Mesendoderm (in vitro differentiated cells): ENCODE results near the gene CLCA2.

Experiments used
- DNase-seq: peaks from one replicate; pipeline ENCODE4 v3.0.0; 2013
- H2AK5ac ChIP-seq: 2 replicates; pipeline ENCODE4 v1.6.1; 2013; ENCODE audit warnings: low read length, inconsistent platforms
- H2BK120ac ChIP-seq: 2 replicates; pipeline ENCODE4 v1.6.1; 2013; ENCODE audit warnings: low read depth, mild to moderate bottlenecking, low read length, moderate library complexity, mixed read lengths
- H2BK15ac ChIP-seq: replicated peaks from 2 replicates; pipeline ENCODE4 v1.6.1; 2013; ENCODE audit warnings: low read depth, mild to moderate bottlenecking, moderate library complexity
- H2BK5ac ChIP-seq: 2 replicates; pipeline ENCODE4 v1.6.1; 2013; ENCODE audit warnings: low read length, inconsistent platforms
- H3K18ac ChIP-seq: 2 replicates; pipeline ENCODE4 v1.6.1; 2013; ENCODE audit warnings: mild to moderate bottlenecking, low read length, mixed read lengths
- H3K23ac ChIP-seq: one replicate; pipeline ENCODE4 v1.6.1; 2013; ENCODE audit warnings: low read length
- H3K27ac ChIP-seq: 2 replicates; pipeline ENCODE4 v1.5.1; 2013; ENCODE audit warnings: low read depth, mild to moderate bottlenecking, inconsistent platforms, low read length, moderate library complexity
- H3K27me3 ChIP-seq: 2 replicates; pipeline ENCODE4 v1.6.1; 2013; ENCODE audit warnings: low read length, control low read depth, mild to moderate bottlenecking, inconsistent platforms; ENCODE audit not compliant: insufficient read depth, poor library complexity
- H3K36me3 ChIP-seq: 2 replicates; pipeline ENCODE4 v1.6.1; 2013; ENCODE audit warnings: low read length, inconsistent platforms; ENCODE audit not compliant: control insufficient read depth, insufficient read depth
- H3K4ac ChIP-seq: one replicate; pipeline ENCODE4 v1.6.1; 2013; ENCODE audit warnings: low read depth, mild to moderate bottlenecking, low read length, moderate library complexity
- H3K4me1 ChIP-seq: 2 replicates; pipeline ENCODE4 v1.6.1; 2013; ENCODE audit warnings: low read depth, low read length, inconsistent platforms; ENCODE audit not compliant: control insufficient read depth
- H3K4me2 ChIP-seq: 2 replicates; pipeline ENCODE4 v1.6.1; 2013; ENCODE audit warnings: low read length
- H3K4me3 ChIP-seq: 2 replicates; pipeline ENCODE4 v1.5.1; 2013; ENCODE audit warnings: mild to moderate bottlenecking, low read length
- H3K56ac ChIP-seq: one replicate; pipeline ENCODE4 v1.6.1; 2013; ENCODE audit warnings: low read length
- H3K79me1 ChIP-seq: 2 replicates; pipeline ENCODE4 v1.6.1; 2013; ENCODE audit warnings: low read length, inconsistent platforms
- H3K79me2 ChIP-seq: 2 replicates; pipeline ENCODE4 v1.6.1; 2013; ENCODE audit warnings: mild to moderate bottlenecking, low read length; ENCODE audit not compliant: control insufficient read depth, insufficient read depth
- H3K9ac ChIP-seq: 2 replicates; pipeline ENCODE4 v1.6.1; 2013; ENCODE audit warnings: low read length, inconsistent platforms
- H4K5ac ChIP-seq: one replicate; pipeline ENCODE4 v1.6.1; 2013; ENCODE audit warnings: low read length
- H4K8ac ChIP-seq: one replicate; pipeline ENCODE4 v1.6.1; 2013; ENCODE audit warnings: low read depth, mild to moderate bottlenecking, control low read depth, low read length, moderate library complexity
- WGBS: extraction: QIAGEN DNeasy Blood & Tissue Kit; methylation state at CpG from one replicate; pipeline ENCODE4 v1.1.7; 2013; ENCODE audit warnings: low lambda C conversion rate, missing lambda C conversion rate; ENCODE audit not compliant: insufficient coverage; ENCODE audit errors: extremely low coverage; 5-methylcytosine and 5-hydroxymethylcytosine counted together

Gene CLCA2

GRCh38 chr1:86382878-86383277, 41.1 kb upstream of the CLCA2 start:
- Histone ChIP-seq H2BK120ac (no peak overlapping the region), H4K8ac (no peak overlapping the region), H3K23ac (no peak overlapping the region), H3K4ac (no peak overlapping the region), H3K4me1 (no peaks in the 10 kb centered on the region), H3K18ac (no peak overlapping the region), H2AK5ac (no peak overlapping the region), H3K27ac (no peak overlapping the region), H3K36me3 (no peaks in the 10 kb centered on the region), H3K79me1 (no peaks in the 10 kb centered on the region), H3K4me3 (no peak overlapping the region), H3K9ac (no peak overlapping the region), H3K27me3 (no peaks in the 10 kb centered on the region), H3K56ac (no peak overlapping the region), H3K79me2 (no peaks in the 10 kb centered on the region), H2BK15ac (no peak overlapping the region), H2BK5ac (no peak overlapping the region), H4K5ac (no peak overlapping the region), H3K4me2 (no peak overlapping the region)
- WGBS, result no CpG with 5 or more reads among the region's 1 CpG
- no peak for DNase-seq

GRCh38 chr1:86387916-86388627, 35.9 kb upstream of the CLCA2 start:
- Histone ChIP-seq H2BK120ac (no peak overlapping the region), H3K36me3 (no peaks in the 10 kb centered on the region), H3K4me1 (no peaks in the 10 kb centered on the region), H3K79me2 (peaks cover 2% of the 10 kb centered on the region), H3K18ac (no peak overlapping the region), H3K23ac (no peak overlapping the region), H3K27ac (no peak overlapping the region), H3K9ac (no peak overlapping the region), H2AK5ac (no peak overlapping the region), H2BK5ac (no peak overlapping the region), H3K4ac (no peak overlapping the region), H3K4me3 (no peak overlapping the region), H3K4me2 (no peak overlapping the region), H4K8ac (no peak overlapping the region), H3K27me3 (no peaks in the 10 kb centered on the region), H3K79me1 (peaks cover 3% of the 10 kb centered on the region), H2BK15ac (no peak overlapping the region), H4K5ac (no peak overlapping the region), H3K56ac (no peak overlapping the region)
- no peak for DNase-seq
- WGBS, result no CpG with 5 or more reads among the region's 3 CpGs

- Histone ChIP-seq H2BK120ac (no peak overlapping the region), H2AK5ac (no peak overlapping the region), H3K27me3 (no peaks in the 10 kb centered on the region), H3K36me3 (no peaks in the 10 kb centered on the region), H3K9ac (no peak overlapping the region), H3K56ac (no peak overlapping the region), H4K8ac (no peak overlapping the region), H3K27ac (no peak overlapping the region), H3K79me1 (peaks cover 3% of the 10 kb centered on the region), H2BK5ac (no peak overlapping the region), H3K4ac (no peak overlapping the region), H3K4me3 (no peak overlapping the region), H4K5ac (no peak overlapping the region), H2BK15ac (no peak overlapping the region), H3K4me1 (no peaks in the 10 kb centered on the region), H3K4me2 (no peak overlapping the region), H3K23ac (no peak overlapping the region), H3K18ac (no peak overlapping the region), H3K79me2 (peaks cover 3% of the 10 kb centered on the region)
- DNase-seq, result no peak
Observed at GRCh38 chr1:86388777-86389176, 35.2 kb upstream of the CLCA2 start.

GRCh38 chr1:86389307-86389706, 34.7 kb upstream of the CLCA2 start:
- no peak overlapping the region for H2AK5ac ChIP-seq
- H3K18ac ChIP-seq, result no peak overlapping the region
- peaks cover 3% of the 10 kb centered on the region for H3K79me1 ChIP-seq
- H3K56ac ChIP-seq, result no peak overlapping the region
- DNase-seq, result no peak
- no peak overlapping the region for H3K27ac ChIP-seq
- no peaks in the 10 kb centered on the region for H3K27me3 ChIP-seq
- H2BK5ac ChIP-seq, result no peak overlapping the region
- no peaks in the 10 kb centered on the region for H3K4me1 ChIP-seq
- no peaks in the 10 kb centered on the region for H3K36me3 ChIP-seq
- H2BK120ac ChIP-seq, result no peak overlapping the region
- no peak overlapping the region for H4K5ac ChIP-seq
- no peak overlapping the region for H3K4ac ChIP-seq
- H4K8ac ChIP-seq, result no peak overlapping the region
- no peak overlapping the region for H3K23ac ChIP-seq
- H3K9ac ChIP-seq, result no peak overlapping the region
- H3K4me3 ChIP-seq, result no peak overlapping the region
- H3K4me2 ChIP-seq, result no peak overlapping the region
- no peak overlapping the region for H2BK15ac ChIP-seq
- H3K79me2 ChIP-seq, result peaks cover 4% of the 10 kb centered on the region

GRCh38 chr1:86394416-86394815, 29.6 kb upstream of the CLCA2 start:
- H3K9ac ChIP-seq, result no peak overlapping the region
- no CpG with 5 or more reads among the region's 2 CpGs for WGBS
- H3K27me3 ChIP-seq, result no peaks in the 10 kb centered on the region
- no peak for DNase-seq
- no peak overlapping the region for H3K4me2 ChIP-seq
- no peak overlapping the region for H3K23ac ChIP-seq
- no peak overlapping the region for H4K5ac ChIP-seq
- no peak overlapping the region for H2AK5ac ChIP-seq
- H3K79me2 ChIP-seq, result peaks cover 8% of the 10 kb centered on the region
- H3K79me1 ChIP-seq, result peaks cover 3% of the 10 kb centered on the region
- H3K4me3 ChIP-seq, result no peak overlapping the region
- H2BK15ac ChIP-seq, result no peak overlapping the region
- no peak overlapping the region for H2BK5ac ChIP-seq
- H2BK120ac ChIP-seq, result no peak overlapping the region
- H3K27ac ChIP-seq, result no peak overlapping the region
- no peaks in the 10 kb centered on the region for H3K36me3 ChIP-seq
- no peak overlapping the region for H3K4ac ChIP-seq
- H4K8ac ChIP-seq, result no peak overlapping the region
- H3K18ac ChIP-seq, result no peak overlapping the region
- H3K4me1 ChIP-seq, result no peaks in the 10 kb centered on the region
- no peak overlapping the region for H3K56ac ChIP-seq
